ENCODE results near the gene MILR1. TPM values are rescaled to one million over a fixed set of nuclear protein-coding genes. Genes with fewer than 3 reads are reported as not detected.
A peak's percentile ranks its signal among the peaks of the same experiment; 100 is the strongest.

The MILR1 gene
- polyA plus RNA-seq, 2 of the 4 experiments (the other 2 are of a cell fraction) = 2.3 to 12.2 TPM

DNA sequence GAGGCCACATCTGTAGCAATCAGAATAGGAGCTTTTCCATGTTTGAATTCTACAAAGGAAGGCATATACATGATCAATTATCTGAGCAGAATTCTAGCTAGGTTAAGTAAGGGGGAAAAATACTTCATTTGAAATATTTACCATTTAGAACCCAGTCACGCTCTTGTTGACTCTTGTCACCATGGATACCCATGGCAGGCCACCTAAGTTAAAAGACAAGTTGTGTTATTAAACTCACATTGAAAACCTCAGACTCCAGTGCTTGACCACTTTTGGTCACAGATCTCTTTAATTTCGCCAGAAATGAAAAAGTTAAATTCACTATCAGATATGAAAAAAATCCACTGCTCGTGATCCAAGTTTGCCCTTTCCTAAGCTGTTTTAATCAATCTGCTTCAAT lies 53.1 kb downstream of the MILR1 start:
- Histone ChIP-seq H3K4me3 (no peak overlapping the region), H3K4me2 (no peak overlapping the region), H3K4me1 (peaks cover 62% of the 10 kb centered on the region), H3K27ac (no peak overlapping the region), H3K9me3 (no peaks in the 10 kb centered on the region)
- WGBS (ENCODE audit: missing lambda C conversion rate) = 93% methylated on average over 3 of the region's 3 CpGs
- ATAC-seq (no peak), DNase-seq (ENCODE audit: low read depth in 1 of 2, low spot score in 1 of 2) (no peak), FAIRE-seq (no peak)
- POLR2A ChIA-PET = interaction anchor here (0.9 kb wide), 1 partner anchor 160 kb away, joined by 3 read pairs; the partner anchor contains the start of gene SMURF2
- CTCF ChIA-PET = interaction anchor here (0.6 to 2.1 kb wide), 3 partner anchors 9 to 1078 kb away, joined by 3 to 10 read pairs (median 6); no protein-coding TSS in a partner anchor
- no peak for TF ChIP-seq BHLHE40 (IDR thresholded peaks at IDR 0.05; ENCODE audit: low read depth, low read length)
- no peak for TF ChIP-seq RAD21 (conservative IDR thresholded peaks at IDR 0.05 in 1 of 2, IDR thresholded peaks at IDR 0.05 in 1 of 2)
- TF ChIP-seq, protein P1, sequence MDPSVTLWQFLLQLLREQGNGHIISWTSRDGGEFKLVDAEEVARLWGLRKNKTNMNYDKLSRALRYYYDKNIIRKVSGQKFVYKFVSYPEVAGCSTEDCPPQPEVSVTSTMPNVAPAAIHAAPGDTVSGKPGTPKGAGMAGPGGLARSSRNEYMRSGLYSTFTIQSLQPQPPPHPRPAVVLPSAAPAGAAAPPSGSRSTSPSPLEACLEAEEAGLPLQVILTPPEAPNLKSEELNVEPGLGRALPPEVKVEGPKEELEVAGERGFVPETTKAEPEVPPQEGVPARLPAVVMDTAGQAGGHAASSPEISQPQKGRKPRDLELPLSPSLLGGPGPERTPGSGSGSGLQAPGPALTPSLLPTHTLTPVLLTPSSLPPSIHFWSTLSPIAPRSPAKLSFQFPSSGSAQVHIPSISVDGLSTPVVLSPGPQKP (IDR thresholded peaks at IDR 0.05; ENCODE audit: low read depth, low read length) = no peak
- TF ChIP-seq PHF8 (IDR thresholded peaks at IDR 0.05; ENCODE audit: borderline replicate concordance, low read depth) = no peak
- TF ChIP-seq HOXA7 (CRISPR knock-in tag; IDR thresholded peaks at IDR 0.05) = no peak
- no peak for TF ChIP-seq HOXB13 (CRISPR knock-in tag; IDR thresholded peaks at IDR 0.05; ENCODE audit: low read depth)
- TF ChIP-seq ZC3H11A (IDR thresholded peaks at IDR 0.05) = no peak
- TF ChIP-seq, protein P2, sequence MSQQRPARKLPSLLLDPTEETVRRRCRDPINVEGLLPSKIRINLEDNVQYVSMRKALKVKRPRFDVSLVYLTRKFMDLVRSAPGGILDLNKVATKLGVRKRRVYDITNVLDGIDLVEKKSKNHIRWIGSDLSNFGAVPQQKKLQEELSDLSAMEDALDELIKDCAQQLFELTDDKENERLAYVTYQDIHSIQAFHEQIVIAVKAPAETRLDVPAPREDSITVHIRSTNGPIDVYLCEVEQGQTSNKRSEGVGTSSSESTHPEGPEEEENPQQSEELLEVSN (IDR thresholded peaks at IDR 0.05; ENCODE audit: borderline replicate concordance, low read depth) = no peak
- no peak for TF ChIP-seq SMC3 (IDR thresholded peaks at IDR 0.05)
- TF ChIP-seq RCOR1 (IDR thresholded peaks at IDR 0.05; ENCODE audit: low read depth, low read length) = no peak
- no peak for TF ChIP-seq EHF (CRISPR knock-in tag; IDR thresholded peaks at IDR 0.05)
- TF ChIP-seq JUNB (IDR thresholded peaks at IDR 0.05) = no peak
- TF ChIP-seq EHMT2 (IDR thresholded peaks at IDR 0.05; ENCODE audit: low read depth) = no peak
- no peak for TF ChIP-seq CHD2 (IDR thresholded peaks at IDR 0.05; ENCODE audit: low read length, partially characterized antibody)

DNA sequence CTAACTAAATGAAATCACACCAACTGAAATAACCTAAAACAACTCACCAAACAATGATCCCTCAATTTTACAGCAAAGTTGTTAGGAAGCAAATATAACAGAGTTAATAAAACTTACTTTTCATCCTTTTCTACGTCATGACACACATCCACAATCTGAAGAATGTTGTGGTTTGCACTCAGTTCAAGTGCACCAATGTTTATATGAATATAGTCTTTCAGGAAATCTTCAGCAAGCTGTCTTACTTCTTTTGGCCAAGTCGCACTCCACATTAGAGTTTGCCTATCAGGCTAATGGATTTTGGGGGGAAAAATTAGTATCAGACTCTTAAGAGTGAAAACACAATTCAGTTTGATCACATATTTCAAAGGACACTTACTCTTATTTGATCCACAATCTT lies 53.9 kb downstream of the MILR1 start:
- peaks cover 56% of the 10 kb centered on the region for H3K4me1 ChIP-seq
- no peak for ATAC-seq
- H3K27ac ChIP-seq = no peak overlapping the region
- CTCF ChIA-PET = interaction anchor here (1.8 to 2.1 kb wide), 2 partner anchors 10 to 83 kb away, joined by 6 to 10 read pairs; no protein-coding TSS in a partner anchor
- FAIRE-seq = no peak
- no peak overlapping the region for H3K4me3 ChIP-seq
- no peak overlapping the region; the same call in 2 of the 3 replicates for H3K4me2 ChIP-seq
- POLR2A ChIA-PET = no interaction called here
- H3K9me3 ChIP-seq = no peaks in the 10 kb centered on the region
- 94% methylated on average over 2 of the region's 2 CpGs for WGBS (ENCODE audit: missing lambda C conversion rate)
- DNase-seq (ENCODE audit: low read depth in 1 of 2, low spot score in 1 of 2) = no peak
- TF ChIP-seq, protein P3, sequence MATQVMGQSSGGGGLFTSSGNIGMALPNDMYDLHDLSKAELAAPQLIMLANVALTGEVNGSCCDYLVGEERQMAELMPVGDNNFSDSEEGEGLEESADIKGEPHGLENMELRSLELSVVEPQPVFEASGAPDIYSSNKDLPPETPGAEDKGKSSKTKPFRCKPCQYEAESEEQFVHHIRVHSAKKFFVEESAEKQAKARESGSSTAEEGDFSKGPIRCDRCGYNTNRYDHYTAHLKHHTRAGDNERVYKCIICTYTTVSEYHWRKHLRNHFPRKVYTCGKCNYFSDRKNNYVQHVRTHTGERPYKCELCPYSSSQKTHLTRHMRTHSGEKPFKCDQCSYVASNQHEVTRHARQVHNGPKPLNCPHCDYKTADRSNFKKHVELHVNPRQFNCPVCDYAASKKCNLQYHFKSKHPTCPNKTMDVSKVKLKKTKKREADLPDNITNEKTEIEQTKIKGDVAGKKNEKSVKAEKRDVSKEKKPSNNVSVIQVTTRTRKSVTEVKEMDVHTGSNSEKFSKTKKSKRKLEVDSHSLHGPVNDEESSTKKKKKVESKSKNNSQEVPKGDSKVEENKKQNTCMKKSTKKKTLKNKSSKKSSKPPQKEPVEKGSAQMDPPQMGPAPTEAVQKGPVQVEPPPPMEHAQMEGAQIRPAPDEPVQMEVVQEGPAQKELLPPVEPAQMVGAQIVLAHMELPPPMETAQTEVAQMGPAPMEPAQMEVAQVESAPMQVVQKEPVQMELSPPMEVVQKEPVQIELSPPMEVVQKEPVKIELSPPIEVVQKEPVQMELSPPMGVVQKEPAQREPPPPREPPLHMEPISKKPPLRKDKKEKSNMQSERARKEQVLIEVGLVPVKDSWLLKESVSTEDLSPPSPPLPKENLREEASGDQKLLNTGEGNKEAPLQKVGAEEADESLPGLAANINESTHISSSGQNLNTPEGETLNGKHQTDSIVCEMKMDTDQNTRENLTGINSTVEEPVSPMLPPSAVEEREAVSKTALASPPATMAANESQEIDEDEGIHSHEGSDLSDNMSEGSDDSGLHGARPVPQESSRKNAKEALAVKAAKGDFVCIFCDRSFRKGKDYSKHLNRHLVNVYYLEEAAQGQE (IDR thresholded peaks at IDR 0.05) = peak; percentile 30
- TF ChIP-seq, protein P4, sequence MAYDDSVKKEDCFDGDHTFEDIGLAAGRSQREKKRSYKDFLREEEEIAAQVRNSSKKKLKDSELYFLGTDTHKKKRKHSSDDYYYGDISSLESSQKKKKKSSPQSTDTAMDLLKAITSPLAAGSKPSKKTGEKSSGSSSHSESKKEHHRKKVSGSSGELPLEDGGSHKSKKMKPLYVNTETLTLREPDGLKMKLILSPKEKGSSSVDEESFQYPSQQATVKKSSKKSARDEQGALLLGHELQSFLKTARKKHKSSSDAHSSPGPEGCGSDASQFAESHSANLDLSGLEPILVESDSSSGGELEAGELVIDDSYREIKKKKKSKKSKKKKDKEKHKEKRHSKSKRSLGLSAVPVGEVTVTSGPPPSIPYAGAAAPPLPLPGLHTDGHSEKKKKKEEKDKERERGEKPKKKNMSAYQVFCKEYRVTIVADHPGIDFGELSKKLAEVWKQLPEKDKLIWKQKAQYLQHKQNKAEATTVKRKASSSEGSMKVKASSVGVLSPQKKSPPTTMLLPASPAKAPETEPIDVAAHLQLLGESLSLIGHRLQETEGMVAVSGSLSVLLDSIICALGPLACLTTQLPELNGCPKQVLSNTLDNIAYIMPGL (CRISPR knock-in tag; IDR thresholded peaks at IDR 0.05; ENCODE audit: borderline replicate concordance) = 0 out of 2 replicates have a peak, but pooled peaks have one; percentile 15
- TF ChIP-seq MYC (IDR thresholded peaks at IDR 0.05; ENCODE audit: borderline replicate concordance, low read length) (no peak), POLR2AphosphoS2 (conservative IDR thresholded peaks at IDR 0.05; ENCODE audit: low read length) (no peak), RAD21 (conservative IDR thresholded peaks at IDR 0.05 in 1 of 2, IDR thresholded peaks at IDR 0.05 in 1 of 2) (no peak)

Data from A549 (cell line).